ENCODE data around the gene MAP2K6. TPM values are rescaled to one million over a fixed set of nuclear protein-coding genes. Genes with fewer than 3 reads are reported as not detected.

MAP2K6 gene
- total RNA-seq, 1 experiment from 2014 or later = 43.0 TPM

- no peak for TF ChIP-seq EMX1 (CRISPR knock-in tag; IDR thresholded peaks at IDR 0.05)
- TF ChIP-seq, protein P1, sequence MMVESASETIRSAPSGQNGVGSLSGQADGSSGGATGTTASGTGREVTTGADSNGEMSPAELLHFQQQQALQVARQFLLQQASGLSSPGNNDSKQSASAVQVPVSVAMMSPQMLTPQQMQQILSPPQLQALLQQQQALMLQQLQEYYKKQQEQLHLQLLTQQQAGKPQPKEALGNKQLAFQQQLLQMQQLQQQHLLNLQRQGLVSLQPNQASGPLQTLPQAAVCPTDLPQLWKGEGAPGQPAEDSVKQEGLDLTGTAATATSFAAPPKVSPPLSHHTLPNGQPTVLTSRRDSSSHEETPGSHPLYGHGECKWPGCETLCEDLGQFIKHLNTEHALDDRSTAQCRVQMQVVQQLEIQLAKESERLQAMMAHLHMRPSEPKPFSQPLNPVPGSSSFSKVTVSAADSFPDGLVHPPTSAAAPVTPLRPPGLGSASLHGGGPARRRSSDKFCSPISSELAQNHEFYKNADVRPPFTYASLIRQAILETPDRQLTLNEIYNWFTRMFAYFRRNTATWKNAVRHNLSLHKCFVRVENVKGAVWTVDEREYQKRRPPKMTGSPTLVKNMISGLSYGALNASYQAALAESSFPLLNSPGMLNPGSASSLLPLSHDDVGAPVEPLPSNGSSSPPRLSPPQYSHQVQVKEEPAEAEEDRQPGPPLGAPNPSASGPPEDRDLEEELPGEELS (CRISPR knock-in tag; IDR thresholded peaks at IDR 0.05) = no peak
- TF ChIP-seq TEAD4 (CRISPR knock-in tag; IDR thresholded peaks at IDR 0.05) = no peak
- TF ChIP-seq, protein P2, sequence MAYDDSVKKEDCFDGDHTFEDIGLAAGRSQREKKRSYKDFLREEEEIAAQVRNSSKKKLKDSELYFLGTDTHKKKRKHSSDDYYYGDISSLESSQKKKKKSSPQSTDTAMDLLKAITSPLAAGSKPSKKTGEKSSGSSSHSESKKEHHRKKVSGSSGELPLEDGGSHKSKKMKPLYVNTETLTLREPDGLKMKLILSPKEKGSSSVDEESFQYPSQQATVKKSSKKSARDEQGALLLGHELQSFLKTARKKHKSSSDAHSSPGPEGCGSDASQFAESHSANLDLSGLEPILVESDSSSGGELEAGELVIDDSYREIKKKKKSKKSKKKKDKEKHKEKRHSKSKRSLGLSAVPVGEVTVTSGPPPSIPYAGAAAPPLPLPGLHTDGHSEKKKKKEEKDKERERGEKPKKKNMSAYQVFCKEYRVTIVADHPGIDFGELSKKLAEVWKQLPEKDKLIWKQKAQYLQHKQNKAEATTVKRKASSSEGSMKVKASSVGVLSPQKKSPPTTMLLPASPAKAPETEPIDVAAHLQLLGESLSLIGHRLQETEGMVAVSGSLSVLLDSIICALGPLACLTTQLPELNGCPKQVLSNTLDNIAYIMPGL (CRISPR knock-in tag; IDR thresholded peaks at IDR 0.05) = no peak
Observed at GRCh38 chr17:69486779-69487637, 72.5 kb downstream of the MAP2K6 start (continued).

DNA sequence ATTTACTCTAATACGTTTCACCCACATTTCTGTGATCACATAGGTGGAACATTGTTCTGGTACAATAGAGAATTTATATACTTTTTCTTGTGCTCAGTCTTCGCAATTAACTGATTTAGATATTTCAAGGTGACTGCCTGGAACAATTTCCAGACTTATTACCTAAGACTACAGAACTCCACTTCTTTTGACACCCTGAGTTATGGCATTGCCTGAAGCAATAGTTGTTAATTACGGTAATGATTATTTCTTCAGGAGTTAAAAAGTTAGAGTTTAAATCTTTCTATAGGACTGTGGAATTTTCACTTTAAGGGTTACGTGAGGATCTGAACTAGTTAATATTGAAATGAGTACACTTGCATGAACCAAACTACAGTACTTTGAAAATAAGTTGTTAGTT, 74.8 kb downstream of the MAP2K6 start:
- ATAC-seq = no peak
- ChIA-PET POLR2A (no interaction called here), CTCF (no interaction called here)
- no peaks in the 10 kb centered on the region for H3K36me3 Mint-ChIP-seq
- H3K4me3 Mint-ChIP-seq = no peak overlapping the region
- H3K4me1 Mint-ChIP-seq = peaks cover 29% of the 10 kb centered on the region
- no peaks in the 10 kb centered on the region for H3K9me3 Mint-ChIP-seq
- no peak overlapping the region for H3K27ac Mint-ChIP-seq
- no peak for TF ChIP-seq GABPB1 (CRISPR knock-in tag; IDR thresholded peaks at IDR 0.05)
- TF ChIP-seq, protein P3, sequence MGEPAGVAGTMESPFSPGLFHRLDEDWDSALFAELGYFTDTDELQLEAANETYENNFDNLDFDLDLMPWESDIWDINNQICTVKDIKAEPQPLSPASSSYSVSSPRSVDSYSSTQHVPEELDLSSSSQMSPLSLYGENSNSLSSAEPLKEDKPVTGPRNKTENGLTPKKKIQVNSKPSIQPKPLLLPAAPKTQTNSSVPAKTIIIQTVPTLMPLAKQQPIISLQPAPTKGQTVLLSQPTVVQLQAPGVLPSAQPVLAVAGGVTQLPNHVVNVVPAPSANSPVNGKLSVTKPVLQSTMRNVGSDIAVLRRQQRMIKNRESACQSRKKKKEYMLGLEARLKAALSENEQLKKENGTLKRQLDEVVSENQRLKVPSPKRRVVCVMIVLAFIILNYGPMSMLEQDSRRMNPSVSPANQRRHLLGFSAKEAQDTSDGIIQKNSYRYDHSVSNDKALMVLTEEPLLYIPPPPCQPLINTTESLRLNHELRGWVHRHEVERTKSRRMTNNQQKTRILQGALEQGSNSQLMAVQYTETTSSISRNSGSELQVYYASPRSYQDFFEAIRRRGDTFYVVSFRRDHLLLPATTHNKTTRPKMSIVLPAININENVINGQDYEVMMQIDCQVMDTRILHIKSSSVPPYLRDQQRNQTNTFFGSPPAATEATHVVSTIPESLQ (CRISPR knock-in tag; IDR thresholded peaks at IDR 0.05) = no peak
- no peak for TF ChIP-seq STAT6 (CRISPR knock-in tag; conservative IDR thresholded peaks at IDR 0.05; ENCODE audit: low read depth)
- TF ChIP-seq, protein P4, sequence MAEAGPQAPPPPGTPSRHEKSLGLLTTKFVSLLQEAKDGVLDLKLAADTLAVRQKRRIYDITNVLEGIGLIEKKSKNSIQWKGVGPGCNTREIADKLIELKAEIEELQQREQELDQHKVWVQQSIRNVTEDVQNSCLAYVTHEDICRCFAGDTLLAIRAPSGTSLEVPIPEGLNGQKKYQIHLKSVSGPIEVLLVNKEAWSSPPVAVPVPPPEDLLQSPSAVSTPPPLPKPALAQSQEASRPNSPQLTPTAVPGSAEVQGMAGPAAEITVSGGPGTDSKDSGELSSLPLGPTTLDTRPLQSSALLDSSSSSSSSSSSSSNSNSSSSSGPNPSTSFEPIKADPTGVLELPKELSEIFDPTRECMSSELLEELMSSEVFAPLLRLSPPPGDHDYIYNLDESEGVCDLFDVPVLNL (CRISPR knock-in tag; IDR thresholded peaks at IDR 0.05; ENCODE audit: borderline replicate concordance, low read depth) = no peak
- no peak for TF ChIP-seq NFYB (CRISPR knock-in tag; conservative IDR thresholded peaks at IDR 0.05; ENCODE audit: low read depth)
- no peak for TF ChIP-seq IRF2 (CRISPR knock-in tag; IDR thresholded peaks at IDR 0.05; ENCODE audit: borderline replicate concordance, low read depth)
- TF ChIP-seq, protein P5, sequence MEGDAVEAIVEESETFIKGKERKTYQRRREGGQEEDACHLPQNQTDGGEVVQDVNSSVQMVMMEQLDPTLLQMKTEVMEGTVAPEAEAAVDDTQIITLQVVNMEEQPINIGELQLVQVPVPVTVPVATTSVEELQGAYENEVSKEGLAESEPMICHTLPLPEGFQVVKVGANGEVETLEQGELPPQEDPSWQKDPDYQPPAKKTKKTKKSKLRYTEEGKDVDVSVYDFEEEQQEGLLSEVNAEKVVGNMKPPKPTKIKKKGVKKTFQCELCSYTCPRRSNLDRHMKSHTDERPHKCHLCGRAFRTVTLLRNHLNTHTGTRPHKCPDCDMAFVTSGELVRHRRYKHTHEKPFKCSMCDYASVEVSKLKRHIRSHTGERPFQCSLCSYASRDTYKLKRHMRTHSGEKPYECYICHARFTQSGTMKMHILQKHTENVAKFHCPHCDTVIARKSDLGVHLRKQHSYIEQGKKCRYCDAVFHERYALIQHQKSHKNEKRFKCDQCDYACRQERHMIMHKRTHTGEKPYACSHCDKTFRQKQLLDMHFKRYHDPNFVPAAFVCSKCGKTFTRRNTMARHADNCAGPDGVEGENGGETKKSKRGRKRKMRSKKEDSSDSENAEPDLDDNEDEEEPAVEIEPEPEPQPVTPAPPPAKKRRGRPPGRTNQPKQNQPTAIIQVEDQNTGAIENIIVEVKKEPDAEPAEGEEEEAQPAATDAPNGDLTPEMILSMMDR (IDR thresholded peaks at IDR 0.05) = no peak
- TF ChIP-seq NR1H2 (CRISPR knock-in tag; IDR thresholded peaks at IDR 0.05) = no peak
- TF ChIP-seq, protein P2 (CRISPR knock-in tag; IDR thresholded peaks at IDR 0.05) = no peak
- TF ChIP-seq OVOL2 (CRISPR knock-in tag; IDR thresholded peaks at IDR 0.05; ENCODE audit: borderline replicate concordance) = no peak
- no peak for TF ChIP-seq MLX (CRISPR knock-in tag; IDR thresholded peaks at IDR 0.05)
- no peaks in the 10 kb centered on the region for H3K27me3 Mint-ChIP-seq (ENCODE audit: low read depth)
- DNase-seq (ENCODE audit: low spot score) = no peak
